GM12878 (cell line): ENCODE measurements around the gene PLA2G1B. TPM values are rescaled to one million over a fixed set of nuclear protein-coding genes. Genes with fewer than 3 reads are reported as not detected.

ENCODE experiments used
- BHLHE40 ChIP-seq, 2 experiments: fragments of 450-650 bp in 1 of 2; IDR thresholded peaks; 2 replicates each; pipeline ENCODE4 v1.6.1; 2011 to 2017; ENCODE audit warnings: low read depth in 2 of 2, borderline replicate concordance in 1 of 2, improper control_type of control experiment in 1 of 2, low read length in 1 of 2, mild to moderate bottlenecking in 1 of 2
- CEBPZ ChIP-seq: fragments of 150-350 bp; IDR thresholded peaks from 2 replicates; pipeline ENCODE4 v1.6.1; 2016; ENCODE audit warnings: low read depth, low read length
- CREB1 ChIP-seq: IDR thresholded peaks from 2 replicates; pipeline ENCODE4 v1.6.1; 2012; ENCODE audit warnings: low read depth, mild to moderate bottlenecking, inconsistent platforms
- FOXK2 ChIP-seq: fragments of 450-650 bp; IDR thresholded peaks from 2 replicates; pipeline ENCODE4 v1.6.1; 2017; ENCODE audit warnings: mild to moderate bottlenecking, moderate library complexity
- KLF5 ChIP-seq: fragments of 450-650 bp; IDR thresholded peaks from 2 replicates; pipeline ENCODE4 v1.6.1; 2014; ENCODE audit warnings: mild to moderate bottlenecking; ENCODE audit not compliant: partially characterized antibody
- NKRF ChIP-seq: fragments of 450-650 bp; conservative IDR thresholded peaks from 2 replicates; pipeline ENCODE4 v1.6.1; 2017; ENCODE audit warnings: mild to moderate bottlenecking, moderate library complexity
- PBX3 ChIP-seq: IDR thresholded peaks from 2 replicates; pipeline ENCODE4 v1.6.1; 2011; ENCODE audit warnings: mild to moderate bottlenecking, low read depth, low read length, moderate library complexity; ENCODE audit not compliant: insufficient replicate concordance
- SREBF1 ChIP-seq: IDR thresholded peaks from 2 replicates; pipeline ENCODE4 v1.6.1; 2012; ENCODE audit warnings: mild to moderate bottlenecking, low read length
- polyA plus RNA-seq, 11 experiments: library from polyadenylated mRNA; depleted of rRNA in 4 of 11; unstranded in 6 of 11; stranded (reverse) in 5 of 11; fragments of >200 nt; fragmentation: Nextera tagmentation in 4 of 11; fragmentation: Illumina TruSeq in 1 of 11; extraction: Ambion mirVana in 4 of 11; extraction: Trizol in 1 of 11; gene quantifications; 1 replicate in 1 of 11; 2 replicates in 10 of 11; pipeline versions ENCODE4 v1.2.1 to v1.2.3, GENCODE V29; 2011 to 2016; ENCODE audit warnings: inconsistent platforms in 2 of 11, missing spikeins in 2 of 11, low read depth in 1 of 11
- total RNA-seq, 4 experiments: library from RNA; depleted of rRNA in 3 of 4; stranded (reverse); fragments of >200 nt in 3 of 4; fragmentation: Illumina TruSeq in 1 of 4; extraction: Trizol in 1 of 4; gene quantifications; 2 replicates each; pipeline versions ENCODE4 v1.2.1 to v1.2.3, GENCODE V29; 2013 to 2021

PLA2G1B gene
- total and polyA plus RNA-seq, 10 of the 15 experiments (the other 5 are each of a cell fraction or from before 2014, with no cell fraction given), result not detected

GRCh38 chr12:120301962-120302815, 25.4 kb downstream of the PLA2G1B start, which contains the start of gene SIRT4 (continued):
- TF ChIP-seq NKRF (peak; percentile 57; the same call in 1 of the 2 replicates), SREBF1 (peak; percentile 84), CEBPZ (no peak), PBX3 (peak; percentile 86), FOXK2 (peak; percentile 96), BHLHE40 (IDR thresholded peaks at IDR 0.05; ENCODE audit: borderline replicate concordance in 1 of 2, low read depth in 2 of 2, low read length in 1 of 2) (peak; percentile 88 to 89), CREB1 (peak; percentile 82), KLF5 (peak; percentile 97)
- TF ChIP-seq, all 136 proteins: peak for 46
